Endodermal cell (in vitro differentiated cells): ENCODE data around the gene NYNRIN. TPM values are rescaled to one million over a fixed set of nuclear protein-coding genes. Genes with fewer than 3 reads are reported as not detected.

Source experiments
- DNase-seq: peaks from one replicate; pipeline ENCODE4 v3.0.0-alpha.2; 2017
- H3K27ac ChIP-seq: 2 replicates; pipeline ENCODE4 v1.5.1; 2013; ENCODE audit warnings: mild to moderate bottlenecking, low read depth, low read length, moderate library complexity
- H3K27me3 ChIP-seq: 2 replicates; pipeline ENCODE4 v1.6.1; 2013; ENCODE audit warnings: mild to moderate bottlenecking, low read length, moderate library complexity; ENCODE audit not compliant: insufficient read depth, control insufficient read depth, poor library complexity, severe bottlenecking
- H3K36me3 ChIP-seq: 2 replicates; pipeline ENCODE4 v1.7.0; 2013; ENCODE audit warnings: mild to moderate bottlenecking, low read length, moderate library complexity; ENCODE audit not compliant: control insufficient read depth, insufficient read depth
- H3K4me1 ChIP-seq: one replicate; pipeline ENCODE4 v1.7.0; 2013; ENCODE audit warnings: low read length; ENCODE audit not compliant: control insufficient read depth, insufficient read depth
- H3K4me3 ChIP-seq: 2 replicates; pipeline ENCODE4 v1.5.1; 2013; ENCODE audit warnings: mild to moderate bottlenecking, low read length, moderate library complexity
- H3K9ac ChIP-seq: 2 replicates; pipeline ENCODE4 v1.6.1; 2013; ENCODE audit warnings: mild to moderate bottlenecking, low read length, moderate library complexity; ENCODE audit not compliant: poor library complexity, severe bottlenecking; ENCODE audit errors: extremely low read depth
- H3K9me3 ChIP-seq: 2 replicates; pipeline ENCODE4 v1.6.1; 2013; ENCODE audit warnings: mild to moderate bottlenecking, low read length, moderate library complexity; ENCODE audit not compliant: control insufficient read depth
- H3K27ac Mint-ChIP-seq: 2 replicates; pipeline ENCODE4 v1.8.0; 2020; ENCODE audit warnings: mixed read lengths
- H3K27me3 Mint-ChIP-seq: 2 replicates; pipeline ENCODE4 v1.8.0; 2021; ENCODE audit warnings: mild to moderate bottlenecking, mixed read lengths; ENCODE audit not compliant: insufficient read depth
- H3K36me3 Mint-ChIP-seq: 2 replicates; pipeline ENCODE4 v1.8.0; 2020; ENCODE audit warnings: low read depth, mixed read lengths
- H3K4me1 Mint-ChIP-seq: 2 replicates; pipeline ENCODE4 v1.8.0; 2020; ENCODE audit warnings: mixed read lengths
- H3K4me3 Mint-ChIP-seq: 2 replicates; pipeline ENCODE4 v1.8.0; 2020; ENCODE audit warnings: mild to moderate bottlenecking, moderate library complexity, mixed read lengths
- H3K9me3 Mint-ChIP-seq: 2 replicates; pipeline ENCODE4 v1.8.0; 2020; ENCODE audit warnings: mild to moderate bottlenecking, mixed read lengths
- WGBS, 2 experiments: methylation state at CpG; one replicate each; pipeline versions ENCODE4 v1.1.5 to v1.1.7; 2013; ENCODE audit warnings: missing lambda C conversion rate in 2 of 2, mixed read lengths in 1 of 2; ENCODE audit not compliant: insufficient coverage in 1 of 2, insufficient read length in 1 of 2; 5-methylcytosine and 5-hydroxymethylcytosine counted together
- total RNA-seq, 2 donors: library from RNA; stranded (reverse); fragmentation: NEBNext Ultra II Directional in 1 of 2; extraction: Animal tissue kit (Norgen Biotek cat#: 25700) in 1 of 2; gene quantifications; 2 replicates in 1 of 2; 3 replicates in 1 of 2; pipeline ENCODE4 v1.2.1, GENCODE V29; 2021
- TF ChIP-seq, protein P1 (sequence below): fragments of 200-600 bp; sonication (generic); conservative IDR thresholded peaks from 2 replicates; pipeline ENCODE4 v1.5.0; 2021; ENCODE audit warnings: antibody characterized with exemption, mild to moderate bottlenecking

NYNRIN gene
- total RNA-seq, 2 donors from 2014 or later, result 19.5 to 19.7 TPM

DNA sequence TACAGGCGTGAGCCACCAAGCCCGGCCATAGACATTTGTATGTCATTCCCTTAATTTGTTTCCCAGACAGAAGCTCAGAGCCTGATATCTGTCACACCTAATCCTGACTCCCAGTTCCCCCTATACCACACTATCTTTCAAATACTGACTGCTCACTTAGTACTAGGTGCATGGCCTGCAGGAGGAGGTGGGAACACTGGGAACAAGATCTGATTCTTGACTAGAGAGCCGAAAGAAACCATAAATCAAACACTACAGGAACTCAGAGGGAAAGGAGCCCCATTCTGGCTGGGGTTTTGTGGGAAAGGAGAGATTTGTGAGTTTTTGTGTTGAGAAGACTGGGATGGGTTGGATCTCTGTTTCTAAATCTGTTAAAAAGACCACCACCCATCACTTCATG, 35.9 kb downstream of the NYNRIN start:
- Mint-ChIP-seq H3K27ac (no peak overlapping the region), H3K4me3 (no peak overlapping the region), H3K27me3 (no peaks in the 10 kb centered on the region), H3K4me1 (peaks cover 21% of the 10 kb centered on the region), H3K9me3 (no peaks in the 10 kb centered on the region), H3K36me3 (peaks cover 51% of the 10 kb centered on the region)
- Histone ChIP-seq H3K4me1 (peaks cover 12% of the 10 kb centered on the region), H3K27ac (no peak overlapping the region), H3K4me3 (no peak overlapping the region), H3K36me3 (peaks cover 43% of the 10 kb centered on the region), H3K9me3 (no peaks in the 10 kb centered on the region), H3K27me3 (no peaks in the 10 kb centered on the region), H3K9ac (no peak overlapping the region)
- no peak for DNase-seq
- WGBS, 2 experiments, result 92% methylated on average over 3 of the region's 3 CpGs; no CpG with 5 or more reads in 1 of the 2 experiments
- TF ChIP-seq, protein P1, sequence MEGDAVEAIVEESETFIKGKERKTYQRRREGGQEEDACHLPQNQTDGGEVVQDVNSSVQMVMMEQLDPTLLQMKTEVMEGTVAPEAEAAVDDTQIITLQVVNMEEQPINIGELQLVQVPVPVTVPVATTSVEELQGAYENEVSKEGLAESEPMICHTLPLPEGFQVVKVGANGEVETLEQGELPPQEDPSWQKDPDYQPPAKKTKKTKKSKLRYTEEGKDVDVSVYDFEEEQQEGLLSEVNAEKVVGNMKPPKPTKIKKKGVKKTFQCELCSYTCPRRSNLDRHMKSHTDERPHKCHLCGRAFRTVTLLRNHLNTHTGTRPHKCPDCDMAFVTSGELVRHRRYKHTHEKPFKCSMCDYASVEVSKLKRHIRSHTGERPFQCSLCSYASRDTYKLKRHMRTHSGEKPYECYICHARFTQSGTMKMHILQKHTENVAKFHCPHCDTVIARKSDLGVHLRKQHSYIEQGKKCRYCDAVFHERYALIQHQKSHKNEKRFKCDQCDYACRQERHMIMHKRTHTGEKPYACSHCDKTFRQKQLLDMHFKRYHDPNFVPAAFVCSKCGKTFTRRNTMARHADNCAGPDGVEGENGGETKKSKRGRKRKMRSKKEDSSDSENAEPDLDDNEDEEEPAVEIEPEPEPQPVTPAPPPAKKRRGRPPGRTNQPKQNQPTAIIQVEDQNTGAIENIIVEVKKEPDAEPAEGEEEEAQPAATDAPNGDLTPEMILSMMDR, result no peak

DNA sequence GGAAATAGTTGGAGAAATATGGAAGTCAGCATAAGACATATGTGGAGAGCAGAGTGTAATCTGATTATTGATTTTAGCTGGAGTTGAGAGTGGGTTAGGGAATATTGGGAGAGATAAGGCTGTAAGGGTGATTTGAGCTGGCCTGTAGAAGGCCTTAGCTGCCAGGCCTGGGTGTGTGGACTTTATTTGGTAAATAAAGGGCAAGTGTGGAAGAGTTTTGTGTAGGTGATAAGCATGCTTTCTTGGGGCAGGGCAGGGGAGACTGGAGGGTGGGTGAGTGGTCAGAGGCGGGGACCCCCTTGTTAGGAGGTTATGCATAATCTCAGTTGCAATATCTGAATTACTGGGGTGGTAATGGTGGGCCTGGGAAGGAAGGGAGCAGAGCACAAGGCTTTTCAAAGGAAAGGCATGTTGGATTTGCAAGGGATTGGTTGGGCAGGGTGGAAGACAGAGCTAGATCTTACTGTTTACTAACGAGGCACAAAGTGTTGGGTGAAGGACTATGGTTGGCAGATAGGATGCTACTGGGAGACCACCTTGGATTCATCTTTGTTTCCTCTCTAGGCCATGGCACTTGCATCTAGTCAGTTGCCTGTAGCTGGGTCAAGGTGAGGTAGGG, 36.5 kb downstream of the NYNRIN start:
- Mint-ChIP-seq H3K4me1 (peaks cover 22% of the 10 kb centered on the region), H3K36me3 (peaks cover 52% of the 10 kb centered on the region), H3K4me3 (no peak overlapping the region), H3K27me3 (no peaks in the 10 kb centered on the region), H3K27ac (no peak overlapping the region), H3K9me3 (no peaks in the 10 kb centered on the region)
- TF ChIP-seq, protein P1, result no peak
- no peak overlapping the region for H3K4me3 ChIP-seq
- H3K4me1 ChIP-seq, result peaks cover 17% of the 10 kb centered on the region
- H3K27me3 ChIP-seq, result no peaks in the 10 kb centered on the region
- DNase-seq, result no peak
- 96% methylated on average over 2 of the region's 2 CpGs; no CpG with 5 or more reads in 1 of the 2 experiments for WGBS, 2 experiments
- no peak overlapping the region for H3K9ac ChIP-seq
- H3K36me3 ChIP-seq, result peaks cover 43% of the 10 kb centered on the region
- H3K9me3 ChIP-seq, result no peaks in the 10 kb centered on the region
- H3K27ac ChIP-seq, result no peak overlapping the region

- Mint-ChIP-seq H3K36me3 (peaks cover 56% of the 10 kb centered on the region), H3K4me3 (no peak overlapping the region), H3K27ac (no peak overlapping the region), H3K9me3 (no peaks in the 10 kb centered on the region), H3K27me3 (no peaks in the 10 kb centered on the region), H3K4me1 (peaks cover 25% of the 10 kb centered on the region)
- no peak for DNase-seq
- H3K4me1 ChIP-seq, result peaks cover 23% of the 10 kb centered on the region
- TF ChIP-seq, protein P1, result no peak
- no peak overlapping the region for H3K9ac ChIP-seq
- 70 to 72% methylated on average over 5 to 6 of the region's 6 CpGs for WGBS, 2 experiments
- no peak overlapping the region for H3K27ac ChIP-seq
- peaks cover 43% of the 10 kb centered on the region for H3K36me3 ChIP-seq
- no peak overlapping the region for H3K4me3 ChIP-seq
- H3K27me3 ChIP-seq, result no peaks in the 10 kb centered on the region
- H3K9me3 ChIP-seq, result no peaks in the 10 kb centered on the region
Observed at GRCh38 chr14:24435998-24436354, 37.2 kb downstream of the NYNRIN start.
